Glomerular endothelial cell (primary cell): Measurements from ENCODE around the gene APOH. TPM values are rescaled to one million over a fixed set of nuclear protein-coding genes. Genes with fewer than 3 reads are reported as not detected.

Experiments
- total RNA-seq: library from RNA; depleted of rRNA; stranded (reverse); fragments of >200 nt; gene quantifications from 2 replicates; pipeline ENCODE4 v1.2.3, GENCODE V29; 2015

Gene APOH
- total RNA-seq, 1 donor from 2014 or later: not detected

Other genes with a start within 250 kb of the APOH start
- gene CEP112, start 37.3 kb downstream of the APOH start, total RNA-seq: 9.8 and 15.8 TPM in 2 replicates
- 18.4 and 19.9 TPM in 2 replicates for gene PRKCA, start 73.2 kb upstream of the APOH start, total RNA-seq